Hepatocyte (in vitro differentiated cells): ENCODE measurements around the gene BRIP1. TPM values are rescaled to one million over a fixed set of nuclear protein-coding genes. Genes with fewer than 3 reads are reported as not detected.

Experiments
- DNase-seq: peaks from one replicate; pipeline ENCODE4 v3.0.0-alpha.2; 2016; ENCODE audit warnings: low spot score
- H2AFZ ChIP-seq: fragments of 200-600 bp; sonication (generic); 2 replicates; pipeline ENCODE4 v1.6.0; 2016; ENCODE audit warnings: antibody characterized with exemption, mild to moderate bottlenecking
- H3K27ac ChIP-seq: fragments of 200-600 bp; sonication (generic); 2 replicates; pipeline ENCODE4 v1.5.1; 2016; ENCODE audit warnings: mild to moderate bottlenecking
- H3K27me3 ChIP-seq: fragments of 200-600 bp; sonication (generic); 2 replicates; pipeline ENCODE4 v1.6.1; 2016
- H3K36me3 ChIP-seq: fragments of 200-600 bp; sonication (generic); replicated peaks from 2 replicates; pipeline ENCODE4 v1.5.1; 2016; ENCODE audit warnings: low read depth; ENCODE audit not compliant: insufficient read depth
- H3K4me1 ChIP-seq: fragments of 200-600 bp; sonication (generic); 2 replicates; pipeline ENCODE4 v1.5.1; 2016; ENCODE audit warnings: mild to moderate bottlenecking, moderate library complexity; ENCODE audit not compliant: insufficient read depth
- H3K4me2 ChIP-seq: fragments of 200-600 bp; sonication (generic); 2 replicates; pipeline ENCODE4 v1.6.0; 2016
- H3K4me3 ChIP-seq: fragments of 200-600 bp; sonication (generic); 2 replicates; pipeline ENCODE4 v1.5.1; 2016; ENCODE audit warnings: mild to moderate bottlenecking
- H3K79me2 ChIP-seq: fragments of 200-600 bp; sonication (generic); 2 replicates; pipeline ENCODE4 v1.6.0; 2017; ENCODE audit warnings: mild to moderate bottlenecking
- H3K9me2 ChIP-seq: fragments of 200-600 bp; sonication (generic); replicated peaks from 2 replicates; pipeline ENCODE4 v1.6.0; 2017; ENCODE audit warnings: mild to moderate bottlenecking; ENCODE audit not compliant: insufficient read depth
- H3K9me3 ChIP-seq: fragments of 200-600 bp; sonication (generic); 2 replicates; pipeline ENCODE4 v1.5.1; 2016; ENCODE audit warnings: low read depth, mild to moderate bottlenecking
- H4K20me1 ChIP-seq: fragments of 200-600 bp; sonication (generic); 2 replicates; pipeline ENCODE4 v1.6.0; 2016; ENCODE audit warnings: mild to moderate bottlenecking; ENCODE audit not compliant: insufficient read depth, poor library complexity, severe bottlenecking
- EZH2 ChIP-seq: fragments of 200-600 bp; sonication (generic); IDR thresholded peaks from 2 replicates; pipeline ENCODE4 v1.6.1; 2016; ENCODE audit warnings: antibody characterized with exemption, mild to moderate bottlenecking, borderline replicate concordance
- EZH2phosphoT487 ChIP-seq: fragments of 200-600 bp; sonication (generic); IDR thresholded peaks from one replicate; pipeline ENCODE4 v1.6.1; 2018; ENCODE audit warnings: antibody characterized with exemption, mild to moderate bottlenecking, low read depth, moderate library complexity; ENCODE audit not compliant: unreplicated experiment, severe bottlenecking
- WGBS: methylation state at CpG from one replicate; pipeline ENCODE4 v1.1.6; 2016; ENCODE audit warnings: low lambda C conversion rate; ENCODE audit errors: missing lambda C conversion rate; 5-methylcytosine and 5-hydroxymethylcytosine counted together
- polyA plus RNA-seq: library from polyadenylated mRNA; unstranded; fragments of >200 nt; fragmentation: Nextera tagmentation; extraction: Ambion mirVana; gene quantifications from 2 replicates; pipeline ENCODE4 v1.2.1, GENCODE V29; 2016
- total RNA-seq: library from RNA; depleted of rRNA; stranded (reverse); fragments of >200 nt; gene quantifications from 2 replicates; pipeline ENCODE4 v1.2.3, GENCODE V29; 2014
- TF ChIP-seq, protein P1 (sequence below): fragments of 200-600 bp; sonication (generic); IDR thresholded peaks from 2 replicates; pipeline ENCODE4 v1.5.1; 2016; ENCODE audit warnings: antibody characterized with exemption, mild to moderate bottlenecking; ENCODE audit not compliant: poor library complexity

BRIP1 gene
- total and polyA plus RNA-seq, 2 experiments from 2014 or later, result 0.50 to 4.0 TPM

DNA sequence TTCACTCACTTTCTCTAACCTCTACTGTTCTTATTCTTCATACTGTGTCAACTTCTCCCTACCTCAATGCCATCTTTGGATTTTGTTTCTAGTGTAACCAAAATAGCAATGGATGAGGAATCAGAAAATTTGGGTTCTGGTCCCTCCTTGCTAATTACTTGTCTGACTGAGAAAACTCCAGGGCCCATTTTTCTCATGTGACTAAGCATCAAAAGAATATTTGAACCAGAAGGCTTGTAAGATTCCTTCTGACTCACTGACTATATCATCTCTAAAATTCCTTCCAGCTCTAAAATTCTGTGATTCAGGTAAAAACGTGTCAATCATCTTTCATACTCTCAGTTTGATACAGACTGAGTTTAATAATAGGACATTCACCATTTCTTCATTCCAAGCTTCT lies 57.9 kb downstream of the BRIP1 start:
- 77% methylated on average over 1 of the region's 1 CpG for WGBS

DNA sequence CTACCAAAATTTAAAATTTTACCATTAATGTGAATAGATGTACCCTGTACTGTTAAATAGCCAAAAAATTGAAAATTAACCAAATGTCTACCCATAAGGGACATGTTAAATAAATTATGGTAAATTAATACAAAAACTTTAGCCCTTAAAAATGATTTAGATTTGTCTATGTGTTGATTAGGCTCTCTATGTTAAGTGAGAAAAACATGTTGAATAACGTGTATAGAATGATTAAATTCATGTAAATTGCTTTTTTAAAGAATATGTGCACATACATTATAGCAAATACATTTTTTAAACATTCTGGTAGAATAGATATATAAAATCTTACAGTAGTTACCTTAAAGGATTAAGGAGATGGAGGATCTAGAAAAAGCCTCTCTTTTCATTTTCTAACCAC lies 59.5 kb downstream of the BRIP1 start:
- H3K36me3 ChIP-seq, result no peaks in the 10 kb centered on the region
- H3K9me2 ChIP-seq, result no peaks in the 10 kb centered on the region
- H3K4me3 ChIP-seq, result no peak overlapping the region
- TF ChIP-seq EZH2phosphoT487 (no peak), EZH2 (no peak)
- TF ChIP-seq, protein P1, sequence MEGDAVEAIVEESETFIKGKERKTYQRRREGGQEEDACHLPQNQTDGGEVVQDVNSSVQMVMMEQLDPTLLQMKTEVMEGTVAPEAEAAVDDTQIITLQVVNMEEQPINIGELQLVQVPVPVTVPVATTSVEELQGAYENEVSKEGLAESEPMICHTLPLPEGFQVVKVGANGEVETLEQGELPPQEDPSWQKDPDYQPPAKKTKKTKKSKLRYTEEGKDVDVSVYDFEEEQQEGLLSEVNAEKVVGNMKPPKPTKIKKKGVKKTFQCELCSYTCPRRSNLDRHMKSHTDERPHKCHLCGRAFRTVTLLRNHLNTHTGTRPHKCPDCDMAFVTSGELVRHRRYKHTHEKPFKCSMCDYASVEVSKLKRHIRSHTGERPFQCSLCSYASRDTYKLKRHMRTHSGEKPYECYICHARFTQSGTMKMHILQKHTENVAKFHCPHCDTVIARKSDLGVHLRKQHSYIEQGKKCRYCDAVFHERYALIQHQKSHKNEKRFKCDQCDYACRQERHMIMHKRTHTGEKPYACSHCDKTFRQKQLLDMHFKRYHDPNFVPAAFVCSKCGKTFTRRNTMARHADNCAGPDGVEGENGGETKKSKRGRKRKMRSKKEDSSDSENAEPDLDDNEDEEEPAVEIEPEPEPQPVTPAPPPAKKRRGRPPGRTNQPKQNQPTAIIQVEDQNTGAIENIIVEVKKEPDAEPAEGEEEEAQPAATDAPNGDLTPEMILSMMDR, result no peak
- H2AFZ ChIP-seq, result no peak overlapping the region
- H4K20me1 ChIP-seq, result no peaks in the 10 kb centered on the region
- H3K4me2 ChIP-seq, result no peak overlapping the region
- no peak overlapping the region for H3K27ac ChIP-seq
- no peaks in the 10 kb centered on the region for H3K4me1 ChIP-seq
- WGBS, result 93% methylated on average over 1 of the region's 1 CpG
- DNase-seq, result no peak
- H3K9me3 ChIP-seq, result no peaks in the 10 kb centered on the region
- no peaks in the 10 kb centered on the region for H3K27me3 ChIP-seq
- no peaks in the 10 kb centered on the region for H3K79me2 ChIP-seq

More for the DNA sequence above, 57.9 kb downstream of the BRIP1 start:
- no peaks in the 10 kb centered on the region for H4K20me1 ChIP-seq
- H3K27ac ChIP-seq, result no peak overlapping the region
- H3K9me3 ChIP-seq, result no peaks in the 10 kb centered on the region
- H3K4me1 ChIP-seq, result peaks cover 7% of the 10 kb centered on the region
- H3K9me2 ChIP-seq, result no peaks in the 10 kb centered on the region
- DNase-seq, result no peak
- no peaks in the 10 kb centered on the region for H3K27me3 ChIP-seq
- H3K4me3 ChIP-seq, result no peak overlapping the region
- H3K79me2 ChIP-seq, result no peaks in the 10 kb centered on the region
- TF ChIP-seq EZH2 (no peak), EZH2phosphoT487 (no peak)
- TF ChIP-seq, protein P1, result no peak
- H2AFZ ChIP-seq, result no peak overlapping the region
- H3K36me3 ChIP-seq, result no peaks in the 10 kb centered on the region
- no peak overlapping the region for H3K4me2 ChIP-seq

DNA sequence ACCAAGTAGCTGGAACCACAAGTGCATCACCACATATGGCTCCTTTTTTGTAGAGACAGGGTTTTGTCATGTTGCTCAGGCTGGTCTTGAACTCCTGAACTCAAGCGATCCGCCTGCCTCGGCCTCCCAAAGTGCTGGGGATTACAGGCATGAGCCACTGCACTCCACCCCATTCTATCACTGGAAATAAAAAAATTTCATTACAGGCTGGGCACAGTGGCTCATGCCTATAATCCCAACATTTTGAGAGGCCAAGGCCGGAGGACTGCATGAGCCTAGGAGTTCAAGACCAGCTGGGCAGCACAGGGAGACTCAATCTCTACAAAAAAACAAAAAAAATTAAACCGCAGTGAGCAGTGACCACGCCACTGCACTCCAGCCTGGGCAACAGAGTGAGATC lies 60.1 kb downstream of the BRIP1 start:
- Histone ChIP-seq H3K36me3 (no peaks in the 10 kb centered on the region), H3K27ac (no peak overlapping the region), H3K27me3 (no peaks in the 10 kb centered on the region), H3K79me2 (no peaks in the 10 kb centered on the region), H2AFZ (no peak overlapping the region), H3K4me3 (no peak overlapping the region), H3K9me3 (no peaks in the 10 kb centered on the region), H3K4me2 (no peak overlapping the region), H4K20me1 (no peaks in the 10 kb centered on the region), H3K4me1 (no peaks in the 10 kb centered on the region), H3K9me2 (no peaks in the 10 kb centered on the region)
- TF ChIP-seq EZH2, result no peak
- TF ChIP-seq, protein P1, result no peak
- no peak for TF ChIP-seq EZH2phosphoT487
- DNase-seq, result no peak
- WGBS, result over 99% methylated on average over 6 of the region's 6 CpGs
